Epithelial cell of esophagus (primary cell): ENCODE results near the gene ATXN7L1.

Experiments used
- DNase-seq: peaks from one replicate; pipeline ENCODE4 v3.0.0; 2010; ENCODE audit warnings: low read depth
- H3K4me3 ChIP-seq: 2 replicates; pipeline ENCODE4 v1.5.1; 2011; ENCODE audit warnings: mild to moderate bottlenecking, low read length, control low read depth
- CTCF ChIP-seq: IDR thresholded peaks from 2 replicates; pipeline ENCODE4 v1.5.1; 2011; ENCODE audit warnings: low read depth, mild to moderate bottlenecking, low read length, control low read depth, inconsistent platforms; ENCODE audit not compliant: insufficient read depth; ENCODE audit errors: missing control alignments

ATXN7L1 gene

GRCh38 chr7:105905910-105906568 lies 29.6 kb upstream of the ATXN7L1 start:
- no peak overlapping the region for H3K4me3 ChIP-seq
- DNase-seq = no peak
- no peak for TF ChIP-seq CTCF

- H3K4me3 ChIP-seq = no peak overlapping the region
- no peak for TF ChIP-seq CTCF
- no peak for DNase-seq
Observed at GRCh38 chr7:105905209-105905909, 29.0 kb upstream of the ATXN7L1 start.

GRCh38 chr7:105904064-105904463 lies 27.7 kb upstream of the ATXN7L1 start:
- DNase-seq = no peak
- no peak for TF ChIP-seq CTCF
- no peak overlapping the region for H3K4me3 ChIP-seq

GRCh38 chr7:105902325-105902911 lies 26.0 kb upstream of the ATXN7L1 start:
- no peak overlapping the region for H3K4me3 ChIP-seq
- TF ChIP-seq CTCF = no peak
- no peak for DNase-seq

- no peak for DNase-seq
- no peak for TF ChIP-seq CTCF
- no peak overlapping the region for H3K4me3 ChIP-seq
Observed at GRCh38 chr7:105897999-105898398, 21.6 kb upstream of the ATXN7L1 start.

- DNase-seq = no peak
- no peak for TF ChIP-seq CTCF
- no peak overlapping the region for H3K4me3 ChIP-seq
Observed at GRCh38 chr7:105896407-105896911, 20.1 kb upstream of the ATXN7L1 start.
